Lower leg skin (tissue), 3 donors: ENCODE data around the gene ANKRD33B.

Experiments used
- CTCF ChIP-seq, 3 donors: fragments of 450-650 bp; IDR thresholded peaks; one replicate each; pipeline ENCODE4 v1.5.1; 2016; ENCODE audit warnings: antibody characterized with exemption in 3 of 3, mild to moderate bottlenecking in 3 of 3, moderate library complexity in 2 of 3
- POLR2A ChIP-seq, 2 donors: fragments of 450-650 bp; IDR thresholded peaks; one replicate each; pipeline ENCODE4 v1.6.1; 2016 to 2017; ENCODE audit warnings: antibody characterized with exemption in 2 of 2, mild to moderate bottlenecking in 1 of 2, moderate library complexity in 1 of 2

GRCh38 chr5:10673407-10673806 lies 109.5 kb downstream of the ANKRD33B start:
- TF ChIP-seq CTCF (IDR thresholded peaks at IDR 0.05) (no peak), POLR2A (IDR thresholded peaks at IDR 0.05) (no peak)
